ENCODE data around the gene ACKR2.
"Not testable (repeated sequence)": the region's sequence is repeated elsewhere in the genome, so short reads cannot be mapped to it uniquely, and the experiment has no call there.

Gene ACKR2

GRCh38 chr3:42801784-42802183 lies 7.5 kb upstream of the ACKR2 start:
- no peak for DNase-seq (ENCODE audit: low read depth)

- no peak for DNase-seq (ENCODE audit: low read depth)
Observed at GRCh38 chr3:42802876-42803413, 6.3 kb upstream of the ACKR2 start.

- DNase-seq (ENCODE audit: low read depth), result peak; percentile 29
Observed at GRCh38 chr3:42803414-42804105, 5.7 kb upstream of the ACKR2 start.

GRCh38 chr3:42804106-42804830 lies 5.0 kb upstream of the ACKR2 start, which contains the start of gene HIGD1A:
Gene HIGD1A (minus strand): TSS chr3:42804490. CDS start chr3:42794253, 10,237 bp downstream.
- peak; percentile 89 for DNase-seq (ENCODE audit: low read depth)

- no peak for DNase-seq (ENCODE audit: low read depth)
Observed at GRCh38 chr3:42804831-42805132, 4.5 kb upstream of the ACKR2 start.

- no peak for DNase-seq (ENCODE audit: low read depth)
Observed at GRCh38 chr3:42805141-42805821, 4.0 kb upstream of the ACKR2 start.

- no peak for DNase-seq (ENCODE audit: low read depth)
Observed at GRCh38 chr3:42807929-42808328, 1.3 kb upstream of the ACKR2 start.

GRCh38 chr3:42810706-42811105 lies 1.5 kb downstream of the ACKR2 start:
- not testable (repeated sequence) for DNase-seq (ENCODE audit: low read depth)

GRCh38 chr3:42811118-42811883 lies 2.1 kb downstream of the ACKR2 start:
- not testable (repeated sequence) for DNase-seq (ENCODE audit: low read depth)

- no peak for DNase-seq (ENCODE audit: low read depth)
Observed at GRCh38 chr3:42814246-42814645, 5.0 kb downstream of the ACKR2 start.

GRCh38 chr3:42814914-42815507 lies 5.8 kb downstream of the ACKR2 start:
- DNase-seq (ENCODE audit: low read depth), result no peak

- DNase-seq (ENCODE audit: low read depth), result no peak
Observed at GRCh38 chr3:42815826-42816225, 6.6 kb downstream of the ACKR2 start.

- no peak for DNase-seq (ENCODE audit: low read depth)
Observed at GRCh38 chr3:42819351-42819965, 10.2 kb downstream of the ACKR2 start.

- DNase-seq (ENCODE audit: low read depth), result no peak
Observed at GRCh38 chr3:42820746-42821051, 11.5 kb downstream of the ACKR2 start.

GRCh38 chr3:42822828-42823227 lies 13.6 kb downstream of the ACKR2 start:
- DNase-seq (ENCODE audit: low read depth), result no peak

- no peak for DNase-seq (ENCODE audit: low read depth)
Observed at GRCh38 chr3:42823351-42823750, 14.1 kb downstream of the ACKR2 start.

GRCh38 chr3:42826141-42826540 lies 16.9 kb downstream of the ACKR2 start:
- no peak for DNase-seq (ENCODE audit: low read depth)

GRCh38 chr3:42827023-42827422 lies 17.8 kb downstream of the ACKR2 start:
- DNase-seq (ENCODE audit: low read depth), result no peak

- DNase-seq (ENCODE audit: low read depth), result no peak
Observed at GRCh38 chr3:42827654-42828053, 18.4 kb downstream of the ACKR2 start.

GRCh38 chr3:42829083-42829627 lies 19.9 kb downstream of the ACKR2 start:
- DNase-seq (ENCODE audit: low read depth), result no peak

Data from activated T-cell treated with anti-CD3 and anti-CD28 coated beads for 24 hours (primary cell).